GM18870 (cell line): Measurements from ENCODE around the gene ZBTB46.

ENCODE experiments used
- ATAC-seq: cut with Tn5 transposase; IDR thresholded peaks from one replicate; pipeline ENCODE4 v1.9.1; 2021; ENCODE audit warnings: moderate library complexity; ENCODE audit not compliant: unreplicated experiment

The ZBTB46 gene

DNA sequence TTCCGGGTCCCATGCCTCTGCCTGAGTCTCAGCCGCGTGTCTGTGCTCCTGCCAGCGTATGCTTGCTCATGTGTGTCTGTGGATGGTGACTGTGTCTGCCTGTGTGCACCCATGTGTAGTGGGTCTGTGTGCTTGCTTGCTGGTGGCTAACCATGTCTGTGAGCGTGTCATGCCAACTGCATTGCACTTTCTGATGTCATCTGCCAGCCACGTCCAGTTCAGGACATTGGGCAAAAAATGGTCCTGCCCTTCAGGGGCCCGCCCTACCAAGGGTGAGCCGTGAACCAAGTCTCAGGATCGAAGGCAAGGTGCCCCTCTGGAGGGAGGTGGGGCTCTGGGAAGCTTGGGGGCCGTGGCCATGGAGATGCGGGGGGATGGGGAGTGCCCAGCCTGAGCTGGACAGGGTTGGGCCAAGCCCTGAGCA lies 9.4 kb upstream of the ZBTB46 start:
- ATAC-seq = no peak

DNA sequence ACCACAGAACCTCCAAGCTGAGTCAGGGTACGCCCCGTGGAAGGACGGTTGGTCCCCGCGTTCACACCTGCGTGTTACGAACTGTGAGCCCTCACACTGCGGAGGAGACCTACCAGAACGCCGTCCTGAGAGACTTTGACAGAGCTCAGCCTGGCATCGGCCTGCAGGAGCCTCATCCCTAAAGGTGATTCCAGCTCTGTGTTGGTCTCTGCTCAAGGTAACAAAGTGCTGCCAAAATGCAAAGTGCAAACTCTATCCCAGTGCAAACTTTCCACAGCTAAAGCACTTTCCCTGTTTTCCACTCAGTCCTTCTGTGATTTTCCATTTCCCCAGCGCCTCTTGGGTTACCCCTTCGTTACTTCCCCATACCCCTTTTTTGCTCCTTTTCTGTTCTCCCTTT lies 8.6 kb upstream of the ZBTB46 start:
- ATAC-seq = no peak

DNA sequence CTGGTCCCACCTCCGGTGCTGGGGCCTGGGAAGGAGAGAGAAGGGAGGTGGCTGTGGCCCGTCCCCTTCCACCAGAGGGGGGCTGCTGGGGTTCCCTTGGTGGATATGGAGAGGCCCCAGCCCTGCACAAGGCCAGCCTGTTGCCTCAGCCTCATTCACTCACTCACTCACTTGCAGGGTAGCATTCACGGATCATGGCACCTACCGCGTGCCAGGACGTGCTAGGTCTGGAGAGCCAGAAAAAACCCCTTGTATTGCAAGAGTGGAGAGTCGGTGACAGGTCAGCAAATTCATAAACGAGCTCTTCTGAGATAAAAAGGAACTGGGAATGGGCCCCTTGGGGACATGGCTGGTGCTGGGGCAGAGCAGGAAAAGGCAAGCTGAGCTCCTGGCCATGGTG lies 6.4 kb upstream of the ZBTB46 start:
- no peak for ATAC-seq

- no peak for ATAC-seq
These were observed 5.6 kb upstream of the ZBTB46 start for GRCh38 chr20:63836458-63837344.

GRCh38 chr20:63835021-63835858 lies 4.2 kb upstream of the ZBTB46 start:
- ATAC-seq = no peak

DNA sequence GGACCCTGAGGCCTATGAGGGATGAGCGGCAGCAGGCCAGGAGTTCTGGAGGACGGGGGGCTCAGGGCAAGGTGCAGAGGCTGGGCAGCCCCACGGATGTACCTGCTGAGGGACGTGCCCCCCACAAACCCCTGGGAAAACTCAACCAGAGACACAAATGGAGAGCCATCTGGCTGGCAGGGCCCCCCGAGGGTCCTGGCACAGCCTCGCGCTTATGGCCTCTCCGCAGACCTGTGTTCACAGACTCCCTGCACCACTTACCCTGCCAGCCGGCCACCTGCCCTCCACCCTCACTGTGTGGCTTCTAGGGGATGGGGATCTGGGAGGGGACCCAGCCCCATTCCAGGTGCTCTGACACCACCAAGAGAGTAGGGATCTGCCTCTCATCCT lies 3.4 kb upstream of the ZBTB46 start:
- ATAC-seq = no peak

GRCh38 chr20:63833776-63834490 lies 2.9 kb upstream of the ZBTB46 start:
- no peak for ATAC-seq

DNA sequence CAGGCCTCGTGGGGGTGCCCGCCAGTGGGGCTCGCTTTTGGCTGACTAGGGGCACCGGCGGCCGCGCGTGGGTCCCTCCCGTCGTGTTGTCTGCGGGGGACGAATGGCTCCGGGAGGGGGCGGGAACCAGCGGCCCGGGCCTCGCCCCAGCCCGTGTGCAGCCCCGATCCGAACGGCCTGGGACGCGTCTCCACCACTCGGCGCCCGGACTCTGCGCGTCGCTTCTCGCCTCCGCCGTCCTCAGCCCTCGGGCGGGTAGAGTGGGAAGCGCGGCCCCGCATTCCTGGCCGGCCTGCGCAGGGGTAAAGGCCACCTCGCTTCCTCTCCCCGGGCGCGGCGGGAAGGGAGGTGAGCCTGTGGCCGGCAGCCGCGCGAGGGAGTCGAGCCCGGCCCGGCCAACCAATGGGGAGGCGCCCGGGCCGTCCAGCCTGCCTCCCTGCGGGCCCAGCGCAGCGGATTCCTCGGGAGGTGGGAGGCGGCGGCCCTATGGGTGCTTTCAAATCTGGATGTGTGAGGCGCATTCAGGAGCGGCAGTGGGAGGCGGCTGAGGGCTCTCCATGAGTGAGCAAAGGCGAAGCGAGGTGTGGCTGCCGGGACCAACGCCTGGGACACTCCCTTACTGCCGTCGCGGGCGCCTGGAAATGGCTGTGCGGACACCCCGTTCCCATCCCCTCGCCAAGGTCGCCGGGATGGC lies 1.1 kb upstream of the ZBTB46 start:
- ATAC-seq = no peak

- ATAC-seq = no peak
These were observed 555 bp upstream of the ZBTB46 start for GRCh38 chr20:63831646-63831992.

- ATAC-seq = no peak
These were observed 874 bp downstream of the ZBTB46 start for GRCh38 chr20:63829945-63830835.

- ATAC-seq = no peak
These were observed 1.5 kb downstream of the ZBTB46 start for GRCh38 chr20:63829603-63829944.

DNA sequence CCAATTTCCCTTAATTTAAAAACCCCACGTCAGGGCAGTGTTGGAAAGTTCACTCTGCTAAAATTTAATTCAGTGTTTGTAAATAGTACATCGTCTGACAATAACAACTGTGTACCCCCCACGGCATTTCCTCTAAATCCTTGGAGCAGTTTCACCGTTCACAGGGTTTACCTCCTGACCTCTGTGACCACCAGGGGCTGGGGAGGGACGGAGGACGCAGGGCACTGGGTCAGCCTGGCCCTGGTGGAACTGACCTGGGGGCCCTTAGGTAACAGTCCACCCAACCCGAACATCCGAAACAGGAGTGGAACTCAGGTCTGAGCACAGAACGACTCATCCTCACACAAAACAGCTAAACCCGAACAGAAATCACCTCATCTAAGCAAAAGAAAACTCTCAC lies 2.1 kb downstream of the ZBTB46 start:
- ATAC-seq = no peak

DNA sequence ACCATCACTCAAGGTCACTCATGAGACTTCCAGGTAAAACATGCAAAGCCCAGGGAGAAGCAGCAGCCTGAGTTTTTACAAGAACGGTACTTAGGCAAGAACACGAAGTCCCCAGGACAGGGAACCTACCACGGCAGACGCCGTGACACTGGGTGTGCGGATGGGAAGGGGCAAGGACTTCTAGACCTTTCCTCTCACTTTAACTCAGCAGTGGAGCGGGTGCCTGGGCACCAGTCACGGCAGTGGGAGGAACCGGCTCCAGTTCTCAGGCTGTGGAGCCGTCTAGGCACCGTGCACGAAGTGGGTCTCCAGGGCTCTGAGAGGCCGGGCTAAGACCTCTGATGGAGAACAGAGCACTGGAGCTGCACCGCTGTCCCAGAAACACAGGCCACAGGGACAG lies 2.5 kb downstream of the ZBTB46 start:
- ATAC-seq = no peak

DNA sequence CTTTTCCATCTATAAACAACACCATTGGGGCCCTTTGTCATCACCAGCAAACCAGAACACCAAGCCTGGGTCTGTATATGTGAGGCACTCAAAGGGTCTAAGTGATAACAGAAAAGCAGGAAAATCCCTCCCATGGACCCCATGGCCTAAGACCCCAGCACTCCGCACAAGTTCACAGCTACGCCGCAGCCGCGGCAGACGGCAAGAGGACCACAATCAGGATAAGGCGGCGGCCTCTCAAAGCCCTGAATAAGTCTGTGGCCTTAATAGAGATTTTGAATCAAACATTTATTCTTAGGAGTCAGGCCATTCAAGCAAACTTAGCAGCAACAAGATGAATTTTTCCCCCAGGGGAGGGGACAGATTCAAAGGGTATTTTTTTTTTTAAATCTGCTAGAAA lies 2.9 kb downstream of the ZBTB46 start:
- no peak for ATAC-seq

GRCh38 chr20:63826753-63827152 lies 4.3 kb downstream of the ZBTB46 start:
- ATAC-seq = no peak

DNA sequence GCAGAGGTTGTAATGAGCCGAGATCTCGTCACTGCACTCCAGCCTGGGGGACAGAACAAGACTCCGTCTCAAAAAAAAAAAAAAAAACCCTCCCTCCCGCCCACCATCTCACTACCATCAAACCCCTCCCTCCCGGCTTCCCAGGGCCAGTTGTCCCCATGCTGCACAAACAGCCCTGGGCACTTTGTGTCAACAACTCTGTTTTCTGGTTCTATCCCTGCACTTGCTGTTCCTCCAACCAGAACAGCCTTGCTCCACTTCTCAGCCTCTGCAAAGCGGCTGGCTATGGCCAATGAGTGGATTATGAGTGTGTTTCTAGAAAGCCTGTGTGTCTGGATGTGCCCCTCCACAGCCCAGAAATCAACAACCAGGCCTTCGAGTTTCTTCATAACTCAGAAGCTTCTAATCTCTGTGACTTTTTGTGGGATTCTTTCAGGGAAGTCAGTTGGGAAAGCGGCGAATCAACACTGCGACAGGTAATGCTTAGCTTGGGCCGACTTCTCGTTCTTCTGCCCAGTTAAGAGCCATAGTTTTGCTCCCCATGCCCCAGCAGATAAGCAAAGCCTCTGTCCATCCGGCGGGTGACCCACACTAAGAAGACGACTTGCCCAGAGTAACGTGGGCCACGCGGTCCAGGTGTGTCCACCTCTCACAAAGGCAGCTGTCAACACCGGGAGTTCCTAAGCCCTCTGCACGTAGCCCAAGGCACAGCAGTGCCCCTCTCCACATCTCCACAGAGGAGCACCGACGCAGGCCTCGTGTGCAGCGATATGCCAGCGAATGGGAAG lies 5.5 kb downstream of the ZBTB46 start:
- ATAC-seq = no peak

- no peak for ATAC-seq
These were observed 7.3 kb downstream of the ZBTB46 start for GRCh38 chr20:63823691-63824311.

DNA sequence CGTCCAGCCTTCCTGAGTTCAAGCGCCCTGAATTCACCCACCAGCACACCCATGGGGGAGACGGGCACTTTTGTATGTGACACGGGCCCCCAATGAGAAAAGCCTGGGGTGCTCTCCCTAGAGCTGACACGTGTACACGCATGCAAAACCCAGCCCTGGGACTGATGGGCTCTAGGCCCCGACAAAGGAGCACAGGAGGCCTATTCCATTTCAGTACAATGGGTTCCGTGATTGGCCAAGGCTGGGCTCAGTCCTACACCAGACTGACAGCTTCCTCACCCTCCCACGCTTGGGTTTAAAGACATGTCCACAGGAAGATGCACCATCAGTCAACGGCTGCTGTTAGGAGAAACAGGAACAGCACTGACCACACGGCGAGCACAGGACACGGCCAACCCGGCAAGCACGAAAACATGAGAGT lies 8.8 kb downstream of the ZBTB46 start:
- no peak for ATAC-seq

DNA sequence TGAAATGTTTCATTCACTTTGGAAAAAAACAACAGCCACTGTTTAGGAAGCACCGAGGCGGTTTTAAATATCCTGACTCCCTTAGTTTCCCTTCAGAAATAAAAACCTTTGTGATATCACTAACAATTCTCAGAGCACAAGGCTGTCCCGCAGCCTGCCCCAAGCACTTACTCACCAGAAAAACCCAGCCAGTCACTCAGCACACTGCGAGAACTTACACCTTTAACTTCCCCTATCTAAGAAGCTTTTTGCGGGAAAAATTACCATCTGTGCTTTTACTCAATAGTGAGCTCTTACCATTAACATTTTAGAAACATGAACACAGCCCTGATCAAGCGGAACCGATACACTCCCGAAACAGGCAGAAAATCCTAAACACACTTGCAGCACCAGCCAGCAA lies 9.3 kb downstream of the ZBTB46 start:
- no peak for ATAC-seq
